Activated CD4-positive, alpha-beta memory T cell treated with anti-CD3 and anti-CD28 coated beads, Interleukin-2, amount 10 ng/mL, durations not matched to agents 7 days and 5 days (primary cell): ENCODE data around the gene KASH5. TPM values are rescaled to one million over a fixed set of nuclear protein-coding genes. Genes with fewer than 3 reads are reported as not detected.

Experiments
- CTCF ChIA-PET: fragments of 350-600 bp; sonication (Branson Sonifier 250); formaldehyde crosslinking; loops from one replicate; lab custom pipeline; 2021; ENCODE audit warnings: antibody characterized with exemption, inconsistent platforms; lab: Charles Lee
- POLR2A ChIA-PET: fragments of 350-600 bp; sonication (Branson Sonifier 250); formaldehyde crosslinking; loops from one replicate; lab custom pipeline; 2021; ENCODE audit warnings: antibody characterized with exemption; lab: Charles Lee
- DNase-seq: peaks from one replicate; pipeline ENCODE4 v3.0.0-alpha.2; 2020
- H3K27ac Mint-ChIP-seq: one replicate; pipeline ENCODE4 v1.8.0; 2021; ENCODE audit warnings: mild to moderate bottlenecking, mixed read lengths
- H3K27me3 Mint-ChIP-seq: one replicate; pipeline ENCODE4 v1.8.0; 2021; ENCODE audit warnings: mixed read lengths
- H3K36me3 Mint-ChIP-seq: one replicate; pipeline ENCODE4 v1.8.0; 2021; ENCODE audit warnings: low read depth, mixed read lengths
- H3K4me1 Mint-ChIP-seq: one replicate; pipeline ENCODE4 v1.8.0; 2021; ENCODE audit warnings: mixed read lengths
- H3K4me3 Mint-ChIP-seq: one replicate; pipeline ENCODE4 v1.8.0; 2021; ENCODE audit warnings: mild to moderate bottlenecking, mixed read lengths
- H3K9me3 Mint-ChIP-seq: one replicate; pipeline ENCODE4 v1.8.0; 2021; ENCODE audit warnings: mixed read lengths
- total RNA-seq, 2 experiments: library from RNA; stranded (reverse); gene quantifications; one replicate each; pipeline ENCODE4 v1.2.3, GENCODE V29; 2021

KASH5 gene
- total RNA-seq, 2 experiments from 2014 or later, result 0.73 to 0.81 TPM

DNA sequence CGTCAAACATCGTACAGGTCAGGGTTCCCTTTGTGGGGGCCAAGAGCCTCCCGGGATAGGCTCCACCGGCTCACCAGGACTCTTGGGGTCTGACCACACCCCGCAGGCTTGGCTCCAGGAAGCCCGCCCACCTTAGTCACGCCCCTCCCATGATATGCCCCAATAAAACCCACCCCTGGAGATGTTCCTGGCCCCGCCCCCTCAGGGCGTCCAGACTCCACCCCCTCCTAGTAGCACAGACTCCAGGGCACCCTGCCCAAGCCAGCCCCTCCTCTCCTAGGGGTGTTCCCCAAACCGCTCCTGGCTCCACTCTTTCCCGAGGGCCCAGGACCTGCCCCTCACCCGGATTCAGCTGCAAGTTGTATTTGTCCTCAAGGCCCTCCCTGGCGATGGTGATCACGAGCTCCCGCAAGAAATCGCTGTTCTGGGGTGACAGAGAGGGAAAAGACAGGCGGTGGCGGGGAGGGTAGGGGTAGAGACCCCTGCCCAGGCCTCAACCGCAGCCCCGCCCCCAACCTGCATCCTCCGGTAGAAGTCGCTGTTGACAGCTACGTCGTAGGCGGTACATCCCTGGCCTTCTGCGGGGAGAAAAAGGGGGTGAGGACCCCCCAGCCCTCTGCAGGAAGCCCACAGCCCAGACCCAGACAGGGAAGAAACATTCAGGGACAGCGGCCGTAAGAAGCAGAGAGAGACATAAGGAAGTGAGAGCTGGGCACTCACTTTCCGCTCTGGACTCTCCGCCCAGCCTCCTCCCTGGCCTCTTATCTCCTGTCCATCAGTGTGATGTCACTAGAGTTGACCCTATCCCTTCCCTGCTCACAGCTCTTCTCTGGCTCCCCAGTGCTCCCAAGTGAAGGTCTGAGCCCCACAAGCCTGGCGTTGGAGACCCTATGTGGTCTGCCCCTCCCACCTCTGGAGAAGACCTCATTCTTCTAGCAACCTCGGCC is 59.7 kb downstream of the KASH5 start:
- Mint-ChIP-seq H3K27me3 (no peaks in the 10 kb centered on the region), H3K4me3 (no peak overlapping the region), H3K27ac (no peak overlapping the region), H3K36me3 (peaks cover 60% of the 10 kb centered on the region), H3K4me1 (peaks cover 73% of the 10 kb centered on the region), H3K9me3 (no peaks in the 10 kb centered on the region)
- POLR2A ChIA-PET, result interaction anchor here (1.4 kb wide), 1 partner anchor 22 kb away, joined by 7 read pairs; no protein-coding TSS in a partner anchor
- peak; percentile 34 for DNase-seq
- CTCF ChIA-PET, result interaction anchor here (1.1 to 1.3 kb wide), 2 partner anchors 29 to 56 kb away, joined by 3 read pairs; no protein-coding TSS in a partner anchor

- DNase-seq, result no peak
- no peak overlapping the region for H3K4me3 Mint-ChIP-seq
- H3K4me1 Mint-ChIP-seq, result peaks cover 75% of the 10 kb centered on the region
- ChIA-PET POLR2A (interaction anchor here (1.4 kb wide), 1 partner anchor 22 kb away, joined by 7 read pairs; no protein-coding TSS in a partner anchor), CTCF (interaction anchor here (1.1 to 1.3 kb wide), 2 partner anchors 29 to 57 kb away, joined by 3 read pairs; no protein-coding TSS in a partner anchor)
- H3K27me3 Mint-ChIP-seq, result no peaks in the 10 kb centered on the region
- H3K36me3 Mint-ChIP-seq, result peaks cover 60% of the 10 kb centered on the region
- H3K27ac Mint-ChIP-seq, result no peak overlapping the region
- H3K9me3 Mint-ChIP-seq, result no peaks in the 10 kb centered on the region
Measured at GRCh38 chr19:49448432-49448786, 60.4 kb downstream of the KASH5 start.

DNA sequence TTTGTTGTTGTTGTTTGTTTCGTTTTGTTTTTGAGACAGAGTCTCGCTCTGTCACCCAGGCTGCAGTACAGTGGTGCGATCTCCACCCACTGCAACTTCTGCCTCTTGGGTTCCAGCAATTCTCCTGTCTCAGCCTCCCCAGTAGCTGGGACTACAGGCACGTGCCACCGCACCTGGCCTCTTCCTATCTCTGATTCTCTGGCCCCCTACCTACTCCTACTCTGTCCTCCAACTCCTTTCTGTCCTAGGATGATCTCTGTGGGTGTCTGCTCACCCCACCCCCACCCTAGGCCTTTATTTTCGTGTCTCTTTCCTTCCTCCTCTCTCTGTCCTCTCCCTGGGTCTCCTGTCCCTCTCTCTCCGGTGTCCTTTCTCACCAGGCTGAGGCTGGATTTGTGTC is 62.4 kb downstream of the KASH5 start:
- CTCF ChIA-PET, result interaction anchor here (0.7 to 10.1 kb wide), 5 partner anchors 8 to 121 kb away, joined by 3 to 159 read pairs (median 14); partner anchors contain the start of gene FLT3LG
- POLR2A ChIA-PET, result interaction anchor here (0.9 to 6.8 kb wide), 3 partner anchors 14 to 59 kb away, joined by 3 to 192 read pairs (median 5); partner anchors contain the start of gene FLT3LG
- Mint-ChIP-seq H3K27ac (peak overlapping the region; percentile 100), H3K4me1 (peaks cover 73% of the 10 kb centered on the region), H3K4me3 (peak overlapping the region; percentile 99), H3K9me3 (no peaks in the 10 kb centered on the region), H3K36me3 (peaks cover 55% of the 10 kb centered on the region), H3K27me3 (no peaks in the 10 kb centered on the region)
- no peak for DNase-seq

DNA sequence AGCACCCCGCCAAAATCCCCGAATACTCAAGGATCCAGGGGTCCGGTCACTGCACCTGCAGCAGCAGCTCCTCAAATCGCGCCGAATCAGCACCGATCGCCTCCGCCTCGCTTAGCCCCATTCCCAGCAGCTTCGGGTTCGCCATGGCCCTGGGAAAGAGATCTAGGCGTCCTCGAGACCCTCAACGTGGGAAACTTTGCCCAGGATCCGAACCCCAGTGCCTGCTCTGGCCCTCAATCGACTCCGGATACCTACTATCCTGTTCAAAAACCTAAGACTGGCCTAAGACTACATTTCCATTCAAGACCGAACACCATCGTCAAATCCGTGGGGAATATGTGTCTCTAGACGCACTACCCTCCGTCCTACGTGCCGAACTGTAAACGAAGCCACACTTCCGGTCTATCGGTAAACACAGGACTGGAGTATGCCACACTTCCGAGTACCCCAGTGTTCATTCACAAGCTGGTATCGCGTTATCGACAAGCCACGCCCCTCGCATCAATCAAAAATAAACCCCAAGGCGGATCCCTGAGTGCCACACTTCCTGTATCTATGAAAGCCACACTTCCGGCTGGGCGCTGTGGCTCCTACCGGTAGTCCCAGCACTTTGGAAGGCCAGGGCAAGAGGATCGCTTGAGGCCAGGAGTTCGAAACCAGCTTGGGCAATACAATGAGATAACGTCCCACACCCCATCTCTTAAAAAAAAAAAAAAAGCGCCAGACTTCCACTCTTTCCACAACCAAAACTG is 63.6 kb downstream of the KASH5 start, which contains the start of gene PIH1D1:
PIH1D1 (minus strand) TSS at position 385 of the 752 bp plus-strand sequence; CDS start at position 145, 240 bp downstream.
- Mint-ChIP-seq H3K27me3 (no peaks in the 10 kb centered on the region), H3K4me1 (peaks cover 72% of the 10 kb centered on the region), H3K27ac (peak within 1 kb of the TSS; percentile 100)

GRCh38 chr19:49453013-49453756 is 65.1 kb downstream of the KASH5 start, which contains the start of gene ALDH16A1:
Gene ALDH16A1, plus strand, starts transcription at chr19:49453225. Its CDS starts 107 bp downstream, at chr19:49453332.
- Mint-ChIP-seq H3K4me3 (peak within 1 kb of the TSS; percentile 99), H3K36me3 (peaks cover 44% of the 10 kb centered on the region), H3K4me1 (peaks cover 71% of the 10 kb centered on the region), H3K27ac (peak within 1 kb of the TSS; percentile 100), H3K9me3 (no peaks in the 10 kb centered on the region), H3K27me3 (no peaks in the 10 kb centered on the region)
- CTCF ChIA-PET, result interaction anchor here (0.6 to 10.1 kb wide), 7 partner anchors 14 to 460 kb away, joined by 3 to 159 read pairs (median 6); partner anchors contain the start of genes FLT3LG, GYS1 and RUVBL2
- POLR2A ChIA-PET, result interaction anchor here (0.6 to 6.8 kb wide), 21 partner anchors 9 to 460 kb away, joined by 3 to 192 read pairs (median 4); partner anchors contain the start of genes FLT3LG, GYS1, RPL13A and RPS11
- peak; percentile 98 for DNase-seq

More for the DNA sequence above, 63.6 kb downstream of the KASH5 start, which contains the start of gene PIH1D1:
- POLR2A ChIA-PET, result interaction anchor here (0.8 to 6.8 kb wide), 16 partner anchors 9 to 225 kb away, joined by 3 to 192 read pairs (median 4); partner anchors contain the start of genes CD37, FLT3LG, KASH5 and PRMT1
- CTCF ChIA-PET, result interaction anchor here (0.6 to 10.1 kb wide), 10 partner anchors 9 to 1060 kb away, joined by 3 to 159 read pairs (median 4); partner anchors contain the start of genes FLT3LG and RUVBL2
- peak; percentile 97 for DNase-seq
- Mint-ChIP-seq H3K36me3 (peaks cover 54% of the 10 kb centered on the region), H3K4me3 (peak within 1 kb of the TSS; percentile 99), H3K9me3 (no peaks in the 10 kb centered on the region)

DNA sequence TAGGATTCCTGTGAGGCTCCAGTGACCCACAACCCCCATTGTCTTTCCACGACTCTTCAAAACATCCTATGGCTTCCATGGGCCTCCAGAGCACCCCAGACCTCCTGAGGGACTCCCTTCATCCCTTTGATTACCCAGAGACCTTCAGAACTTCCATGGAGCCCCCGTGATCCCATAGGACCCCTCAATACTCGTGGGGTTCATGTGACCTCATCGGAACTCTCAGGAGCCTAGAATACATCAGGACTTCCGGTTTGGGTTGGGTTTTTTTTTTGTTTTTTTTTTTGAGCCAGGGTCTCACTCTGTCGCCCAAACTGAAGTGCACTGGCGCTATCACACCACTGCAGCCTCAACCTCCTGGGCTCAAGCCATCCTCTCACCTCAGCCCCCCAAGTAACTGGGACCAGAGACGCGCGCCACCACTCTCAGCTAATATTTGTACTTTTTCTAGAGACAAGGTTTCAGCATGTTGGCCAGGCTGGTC is 65.8 kb downstream of the KASH5 start:
- Mint-ChIP-seq H3K4me1 (peaks cover 71% of the 10 kb centered on the region), H3K9me3 (no peaks in the 10 kb centered on the region), H3K4me3 (peak overlapping the region; percentile 99), H3K36me3 (peaks cover 38% of the 10 kb centered on the region), H3K27me3 (no peaks in the 10 kb centered on the region), H3K27ac (peak overlapping the region; percentile 100)
- DNase-seq, result no peak
- CTCF ChIA-PET, result interaction anchor here (1.0 to 10.1 kb wide), 7 partner anchors 13 to 115 kb away, joined by 3 to 159 read pairs (median 6); partner anchors contain the start of gene FLT3LG
- POLR2A ChIA-PET, result interaction anchor here (0.8 to 6.8 kb wide), 17 partner anchors 8 to 460 kb away, joined by 3 to 192 read pairs (median 3); partner anchors contain the start of genes CD37, FLT3LG, GYS1 and RPL13A

GRCh38 chr19:49455773-49456172 is 67.7 kb downstream of the KASH5 start:
- Mint-ChIP-seq H3K4me1 (peaks cover 59% of the 10 kb centered on the region), H3K27ac (peak overlapping the region; percentile 68), H3K4me3 (no peak overlapping the region), H3K36me3 (peaks cover 27% of the 10 kb centered on the region), H3K27me3 (no peaks in the 10 kb centered on the region), H3K9me3 (no peaks in the 10 kb centered on the region)
- no peak for DNase-seq
- POLR2A ChIA-PET, result interaction anchor here (6.8 kb wide), 1 partner anchor 13 kb away, joined by 192 read pairs; the partner anchor contains the start of gene FLT3LG
- CTCF ChIA-PET, result interaction anchor here (2.6 to 10.1 kb wide), 2 partner anchors 16 to 65 kb away, joined by 6 to 159 read pairs; partner anchors contain the start of gene FLT3LG

DNA sequence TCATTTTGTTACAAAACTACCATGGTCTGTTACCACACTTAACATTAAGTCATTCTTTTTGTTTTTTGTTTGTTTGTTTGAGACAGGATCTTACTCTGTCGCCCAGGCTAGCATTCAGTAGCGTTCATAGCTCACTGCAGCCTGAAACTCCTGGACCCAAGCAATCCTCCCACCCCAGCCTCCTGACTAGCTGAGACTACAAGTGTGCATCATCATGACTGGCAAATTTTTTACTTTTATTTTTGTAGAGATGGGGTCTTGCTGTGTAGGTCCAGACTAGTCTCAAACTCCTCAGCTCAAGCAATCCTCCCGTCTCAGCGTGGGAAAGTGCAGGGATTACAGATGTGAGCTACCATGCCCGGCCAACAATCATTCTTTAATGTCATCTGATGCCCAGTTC is 68.3 kb downstream of the KASH5 start:
- no peaks in the 10 kb centered on the region for H3K27me3 Mint-ChIP-seq
- no peaks in the 10 kb centered on the region for H3K9me3 Mint-ChIP-seq
- no peak overlapping the region for H3K4me3 Mint-ChIP-seq
- peak overlapping the region; percentile 68 for H3K27ac Mint-ChIP-seq
- CTCF ChIA-PET, result interaction anchor here (1.0 to 10.1 kb wide), 3 partner anchors 15 to 65 kb away, joined by 3 to 159 read pairs (median 6); partner anchors contain the start of gene FLT3LG
- no peak for DNase-seq
- H3K36me3 Mint-ChIP-seq, result peaks cover 24% of the 10 kb centered on the region
- peaks cover 59% of the 10 kb centered on the region for H3K4me1 Mint-ChIP-seq
- POLR2A ChIA-PET, result interaction anchor here (0.9 to 6.8 kb wide), 2 partner anchors 13 to 33 kb away, joined by 3 to 192 read pairs; partner anchors contain the start of gene FLT3LG

DNA sequence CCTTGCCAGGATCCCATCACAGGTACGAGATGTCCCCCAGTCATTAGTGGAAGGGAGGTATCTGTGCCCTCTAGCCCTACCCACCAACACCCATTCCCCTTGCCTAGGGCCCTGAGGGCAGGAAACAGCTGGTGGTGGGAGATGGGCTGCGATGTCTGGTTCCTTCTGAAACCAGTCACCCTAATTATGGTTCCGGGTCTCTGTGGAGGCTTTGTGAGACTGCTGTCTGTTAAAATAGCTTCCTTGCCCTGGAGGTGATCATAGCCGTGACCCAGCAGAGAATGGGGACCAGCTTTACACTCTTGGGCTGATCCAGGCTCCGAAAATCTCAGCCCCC is 70.5 kb downstream of the KASH5 start:
- Mint-ChIP-seq H3K4me1 (peaks cover 44% of the 10 kb centered on the region), H3K4me3 (no peak overlapping the region), H3K36me3 (peaks cover 24% of the 10 kb centered on the region), H3K27ac (peak overlapping the region; percentile 88), H3K27me3 (no peaks in the 10 kb centered on the region), H3K9me3 (no peaks in the 10 kb centered on the region)
- POLR2A ChIA-PET, result interaction anchor here (0.7 to 5.2 kb wide), 9 partner anchors 11 to 102 kb away, joined by 3 to 47 read pairs (median 5); partner anchors contain the start of genes FLT3LG and RPL13A
- no peak for DNase-seq
- CTCF ChIA-PET, result interaction anchor here (0.8 to 10.1 kb wide), 4 partner anchors 13 to 233 kb away, joined by 3 to 159 read pairs (median 7); partner anchors contain the start of gene FLT3LG

DNA sequence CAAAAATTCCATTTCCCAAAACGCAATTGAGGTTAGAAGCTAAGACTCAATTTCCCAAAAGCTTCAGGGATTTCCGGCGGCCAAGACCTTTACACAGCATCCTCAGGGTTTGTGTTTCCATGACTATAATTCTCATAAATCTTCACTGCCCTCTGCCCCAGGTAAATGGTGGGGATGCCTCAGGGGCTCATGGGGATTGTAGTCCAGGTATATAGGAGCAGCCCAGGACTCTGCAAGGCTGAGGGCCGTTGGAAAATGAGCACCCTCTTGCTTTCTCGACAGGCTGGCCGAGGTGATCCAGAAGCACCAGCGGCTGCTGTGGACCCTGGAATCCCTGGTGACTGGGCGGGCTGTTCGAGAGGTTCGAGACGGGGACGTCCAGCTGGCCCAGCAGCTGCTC is 71.3 kb downstream of the KASH5 start:
- Mint-ChIP-seq H3K27ac (no peak overlapping the region), H3K9me3 (no peaks in the 10 kb centered on the region), H3K4me3 (no peak overlapping the region), H3K27me3 (no peaks in the 10 kb centered on the region), H3K36me3 (peaks cover 26% of the 10 kb centered on the region), H3K4me1 (peaks cover 38% of the 10 kb centered on the region)
- ChIA-PET CTCF (interaction anchor here (10.1 kb wide), 1 partner anchor 12 kb away, joined by 159 read pairs; the partner anchor contains the start of gene FLT3LG), POLR2A (interaction anchor here (1.1 to 5.2 kb wide), 4 partner anchors 10 to 70 kb away, joined by 3 to 47 read pairs (median 6); partner anchors contain the start of gene RPL13A)
- no peak for DNase-seq
